WTC11 (cell line): ENCODE data around the gene FOXO1.

Experiments used
- ATF2 ChIP-seq: sonication (generic); formaldehyde crosslinking; IDR thresholded peaks from 2 replicates; pipeline ENCODE4 v1.8.1; 2022; ENCODE audit warnings: low read depth, missing genetic modification reagents, borderline replicate concordance
- ATF3 ChIP-seq: sonication (generic); formaldehyde crosslinking; conservative IDR thresholded peaks from 2 replicates; pipeline ENCODE4 v1.8.1; 2022; ENCODE audit warnings: mild to moderate bottlenecking, missing genetic modification reagents
- CBFB ChIP-seq: sonication (generic); formaldehyde crosslinking; IDR thresholded peaks from 2 replicates; pipeline ENCODE4 v1.8.1; 2022; ENCODE audit warnings: mild to moderate bottlenecking, low read depth, missing genetic modification reagents
- FOXP1 ChIP-seq: sonication (generic); formaldehyde crosslinking; IDR thresholded peaks from 2 replicates; pipeline ENCODE4 v1.8.0; 2022; ENCODE audit warnings: missing genetic modification reagents, mild to moderate bottlenecking, moderate library complexity, borderline replicate concordance
- JAZF1 ChIP-seq: fragments of 250-450 bp; sonication (Bioruptor Pico); IDR thresholded peaks from 2 replicates; pipeline ENCODE4 v1.9.0; 2021; ENCODE audit warnings: moderate library complexity, mild to moderate bottlenecking, inconsistent platforms
- NFYB ChIP-seq: sonication (generic); formaldehyde crosslinking; conservative IDR thresholded peaks from 2 replicates; pipeline ENCODE4 v1.8.0; 2022; ENCODE audit warnings: low read depth, missing genetic modification reagents
- SMAD3 ChIP-seq: sonication (generic); formaldehyde crosslinking; IDR thresholded peaks from 2 replicates; pipeline ENCODE4 v1.8.0; 2022; ENCODE audit warnings: missing genetic modification reagents, mild to moderate bottlenecking, borderline replicate concordance
- SOX15 ChIP-seq: fragments of 250-450 bp; sonication (Bioruptor Pico); IDR thresholded peaks from 2 replicates; pipeline ENCODE4 v1.9.0; 2021; ENCODE audit warnings: mild to moderate bottlenecking
- SP1 ChIP-seq: sonication (generic); formaldehyde crosslinking; conservative IDR thresholded peaks from 2 replicates; pipeline ENCODE4 v1.8.1; 2022; ENCODE audit warnings: missing genetic modification reagents
- ZNF232 ChIP-seq: sonication (generic); formaldehyde crosslinking; IDR thresholded peaks from 2 replicates; pipeline ENCODE4 v1.8.0; 2022; ENCODE audit warnings: mild to moderate bottlenecking, missing genetic modification reagents
- TF ChIP-seq, protein P1 (sequence below): fragments of 200-600 bp; IDR thresholded peaks from 2 replicates; pipeline ENCODE4 v1.8.0; 2022; ENCODE audit warnings: antibody characterized with exemption
- TF ChIP-seq, protein P2 (sequence below): sonication (generic); formaldehyde crosslinking; IDR thresholded peaks from 2 replicates; pipeline ENCODE4 v1.8.0; 2022; ENCODE audit warnings: mild to moderate bottlenecking, missing genetic modification reagents

GRCh38 chr13:40517486-40518480 lies 148.7 kb downstream of the FOXO1 start:
- TF ChIP-seq, protein P1, sequence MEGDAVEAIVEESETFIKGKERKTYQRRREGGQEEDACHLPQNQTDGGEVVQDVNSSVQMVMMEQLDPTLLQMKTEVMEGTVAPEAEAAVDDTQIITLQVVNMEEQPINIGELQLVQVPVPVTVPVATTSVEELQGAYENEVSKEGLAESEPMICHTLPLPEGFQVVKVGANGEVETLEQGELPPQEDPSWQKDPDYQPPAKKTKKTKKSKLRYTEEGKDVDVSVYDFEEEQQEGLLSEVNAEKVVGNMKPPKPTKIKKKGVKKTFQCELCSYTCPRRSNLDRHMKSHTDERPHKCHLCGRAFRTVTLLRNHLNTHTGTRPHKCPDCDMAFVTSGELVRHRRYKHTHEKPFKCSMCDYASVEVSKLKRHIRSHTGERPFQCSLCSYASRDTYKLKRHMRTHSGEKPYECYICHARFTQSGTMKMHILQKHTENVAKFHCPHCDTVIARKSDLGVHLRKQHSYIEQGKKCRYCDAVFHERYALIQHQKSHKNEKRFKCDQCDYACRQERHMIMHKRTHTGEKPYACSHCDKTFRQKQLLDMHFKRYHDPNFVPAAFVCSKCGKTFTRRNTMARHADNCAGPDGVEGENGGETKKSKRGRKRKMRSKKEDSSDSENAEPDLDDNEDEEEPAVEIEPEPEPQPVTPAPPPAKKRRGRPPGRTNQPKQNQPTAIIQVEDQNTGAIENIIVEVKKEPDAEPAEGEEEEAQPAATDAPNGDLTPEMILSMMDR, result no peak
- no peak for TF ChIP-seq FOXP1
- no peak for TF ChIP-seq JAZF1
- no peak for TF ChIP-seq ATF3 (CRISPR knock-in tag)
- no peak for TF ChIP-seq CBFB (CRISPR knock-in tag)
- TF ChIP-seq ATF2, result no peak
- TF ChIP-seq SMAD3 (CRISPR knock-in tag), result no peak
- no peak for TF ChIP-seq SOX15 (CRISPR knock-in tag)
- TF ChIP-seq, protein P2, sequence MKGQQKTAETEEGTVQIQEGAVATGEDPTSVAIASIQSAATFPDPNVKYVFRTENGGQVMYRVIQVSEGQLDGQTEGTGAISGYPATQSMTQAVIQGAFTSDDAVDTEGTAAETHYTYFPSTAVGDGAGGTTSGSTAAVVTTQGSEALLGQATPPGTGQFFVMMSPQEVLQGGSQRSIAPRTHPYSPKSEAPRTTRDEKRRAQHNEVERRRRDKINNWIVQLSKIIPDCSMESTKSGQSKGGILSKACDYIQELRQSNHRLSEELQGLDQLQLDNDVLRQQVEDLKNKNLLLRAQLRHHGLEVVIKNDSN (CRISPR knock-in tag), result no peak
- no peak for TF ChIP-seq NFYB (CRISPR knock-in tag)
- no peak for TF ChIP-seq SP1
- no peak for TF ChIP-seq ZNF232 (CRISPR knock-in tag)
